Activated CD8-positive, alpha-beta memory T cell treated with anti-CD3 and anti-CD28 coated beads, Interleukin-2, amount 50 U/mL, for 4 hours (primary cell): ENCODE measurements around the gene ELF4.

Experiments used
- DNase-seq: peaks from one replicate; pipeline ENCODE4 v3.0.0-alpha.2; 2020

Gene ELF4

GRCh38 chrX:130032552-130032951, 77.7 kb downstream of the ELF4 start:
- DNase-seq = no peak

DNA sequence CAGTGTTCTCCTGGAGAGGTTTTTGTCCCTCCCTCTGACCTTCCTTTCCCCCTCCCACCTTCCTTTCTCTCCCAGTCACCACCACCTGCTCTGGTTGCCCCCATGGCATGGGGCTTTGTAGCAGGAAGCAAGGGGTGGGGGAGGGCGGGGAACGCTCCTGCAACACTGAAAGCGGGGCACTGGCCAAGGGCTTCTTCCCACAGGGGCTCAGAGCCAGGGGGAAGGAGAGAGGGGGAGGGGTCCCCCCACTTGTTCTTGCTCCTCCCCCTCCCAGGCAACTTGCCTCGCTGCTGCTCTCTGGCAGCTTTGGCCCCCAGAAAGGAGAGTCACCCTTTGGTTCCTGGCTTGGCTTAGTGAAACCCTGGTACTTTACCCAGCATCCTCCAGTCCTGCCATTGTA, 79.5 kb downstream of the ELF4 start:
- DNase-seq = no peak

DNA sequence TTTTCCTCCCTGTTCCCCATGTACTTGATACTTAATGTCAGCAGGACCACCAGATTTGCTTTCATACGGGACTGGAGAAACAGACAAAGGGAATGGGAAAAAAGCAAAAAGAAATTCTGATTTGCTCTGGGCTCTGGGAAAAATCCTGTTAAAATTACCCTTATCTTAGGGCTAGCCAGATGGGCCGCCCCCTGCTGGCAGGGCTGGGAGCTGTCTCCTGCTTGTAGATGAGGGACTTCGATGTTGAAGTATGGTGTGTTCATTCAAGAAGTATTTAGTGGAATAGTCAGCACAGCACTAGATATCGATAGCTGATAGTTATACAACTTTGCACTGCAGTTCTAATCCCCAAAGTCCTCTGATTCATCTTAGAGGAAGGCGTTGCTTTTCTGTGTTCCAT, 82.1 kb downstream of the ELF4 start:
- DNase-seq = peak; percentile 54

DNA sequence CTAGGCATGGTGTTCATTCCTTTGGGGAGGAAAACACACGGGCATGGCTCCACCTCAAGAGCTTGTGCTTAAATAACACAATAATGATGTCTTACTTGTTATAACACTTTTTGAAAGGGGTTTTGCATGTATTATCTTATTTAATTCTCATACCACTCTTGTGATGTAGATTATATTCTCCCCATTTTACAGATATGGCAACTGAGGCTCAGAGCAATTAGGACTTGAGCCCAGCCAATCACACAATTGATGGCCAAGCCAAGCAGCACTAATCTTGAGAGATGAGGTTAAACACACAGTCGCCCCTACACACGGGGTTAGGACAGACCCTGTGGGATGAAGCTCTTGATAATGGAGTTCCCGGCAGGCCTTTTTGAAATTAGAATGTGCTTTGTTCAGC, 82.7 kb downstream of the ELF4 start:
- no peak for DNase-seq

DNA sequence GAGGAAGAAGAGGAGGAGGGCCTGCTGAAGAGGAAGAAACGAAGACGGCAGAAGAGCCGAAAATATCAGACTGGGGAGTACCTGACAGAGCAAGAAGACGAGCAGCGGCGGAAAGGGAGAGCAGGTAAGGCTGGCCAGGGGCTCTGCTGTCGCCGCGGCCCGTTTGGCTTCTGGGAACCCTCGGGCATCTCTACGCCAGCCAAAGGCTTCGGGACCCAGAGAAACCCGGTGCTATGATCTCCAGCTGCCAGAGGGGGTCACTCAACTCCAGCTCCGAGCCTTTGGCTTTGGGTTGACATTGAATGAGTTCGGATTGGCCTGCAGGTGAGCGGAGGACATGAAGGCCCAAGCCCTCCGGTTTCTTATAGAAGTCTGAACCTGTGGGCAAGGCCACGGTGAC, 85.0 kb downstream of the ELF4 start:
- no peak for DNase-seq

- DNase-seq = peak; percentile 73
These were observed 86.2 kb downstream of the ELF4 start for GRCh38 chrX:130024127-130024526.

- no peak for DNase-seq
These were observed 89.5 kb downstream of the ELF4 start for GRCh38 chrX:130020661-130021324.

- no peak for DNase-seq
These were observed 92.2 kb downstream of the ELF4 start for GRCh38 chrX:130018143-130018542.

DNA sequence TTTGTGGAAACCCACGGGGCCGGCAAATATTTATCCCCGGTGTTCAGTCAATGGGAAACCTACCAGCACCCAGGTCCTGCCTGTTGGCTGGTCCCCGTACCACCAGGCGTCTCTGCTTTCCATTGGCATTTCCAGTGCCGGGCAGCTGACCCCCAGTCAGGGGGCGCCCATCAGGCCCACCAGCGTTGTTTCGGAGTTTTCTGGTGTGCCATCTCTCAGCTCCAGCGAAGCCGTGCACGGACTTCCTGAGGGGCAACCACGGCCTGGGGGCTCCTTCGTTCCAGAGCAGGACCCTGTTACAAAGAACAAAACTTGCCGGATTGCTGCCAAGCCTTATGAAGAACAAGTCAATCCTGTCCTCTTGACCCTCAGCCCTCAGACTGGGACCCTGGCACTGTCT, 95.1 kb downstream of the ELF4 start:
- DNase-seq = no peak
